NCI-H2196 (cell line): Measurements from ENCODE around the gene TCN2.
"Not testable (repeated sequence)": the region's sequence is repeated elsewhere in the genome, so short reads cannot be mapped to it uniquely, and the experiment has no call there.

Source experiments
- DNase-seq: peaks from one replicate; lab custom pipeline; 2025; ENCODE audit not compliant: unreplicated experiment; lab: John Stamatoyannopoulos, UW

The TCN2 gene

GRCh38 chr22:30606455-30607299 lies at the start of gene TCN2:
TSS of gene TCN2 (plus strand) at chr22:30607174. CDS start at chr22:30607332, 158 bp downstream.
- peak; percentile 40 for DNase-seq

DNA sequence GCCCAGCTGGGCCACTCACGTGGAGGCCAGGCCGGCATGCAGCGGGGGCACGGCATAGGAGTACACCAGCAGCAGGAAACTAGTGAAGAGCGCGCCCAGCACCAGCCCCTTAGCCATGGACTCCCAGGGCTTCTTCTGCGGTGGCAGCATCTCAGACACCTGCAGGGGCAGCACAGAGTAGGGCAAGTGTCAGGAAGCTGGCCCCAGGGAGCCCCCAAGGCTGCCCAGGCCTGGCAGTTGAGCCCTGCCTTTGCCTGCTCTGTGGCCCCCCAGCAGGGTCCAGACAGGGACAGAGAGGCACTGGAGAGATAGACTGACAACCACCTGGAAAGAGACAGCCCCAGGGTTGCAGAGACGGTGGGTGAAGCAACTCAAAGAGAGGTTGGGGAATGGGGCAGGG lies 49.7 kb upstream of the TCN2 start:
- no peak for DNase-seq

DNA sequence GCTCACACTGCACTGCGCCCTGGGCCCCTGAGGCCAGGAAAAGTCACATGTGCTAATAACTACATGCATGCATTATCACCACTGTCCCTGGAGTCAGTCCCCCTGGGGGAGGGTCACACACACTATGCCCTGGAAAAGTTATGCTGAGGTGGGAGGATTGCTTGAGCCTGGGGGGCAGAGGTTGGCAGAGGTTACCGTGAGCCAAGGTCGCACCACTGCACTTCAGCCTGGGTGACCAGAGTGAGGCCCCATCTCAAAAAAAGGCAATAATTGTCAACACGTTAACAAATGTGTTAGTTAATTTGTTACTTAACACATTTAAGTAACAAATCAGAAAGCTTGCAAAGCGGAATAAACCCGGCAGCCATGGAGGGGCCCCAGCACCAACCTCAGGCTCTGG lies 47.1 kb upstream of the TCN2 start:
- no peak for DNase-seq

- not testable (repeated sequence) for DNase-seq
Observed at GRCh38 chr22:30560643-30561202, 46.3 kb upstream of the TCN2 start.

DNA sequence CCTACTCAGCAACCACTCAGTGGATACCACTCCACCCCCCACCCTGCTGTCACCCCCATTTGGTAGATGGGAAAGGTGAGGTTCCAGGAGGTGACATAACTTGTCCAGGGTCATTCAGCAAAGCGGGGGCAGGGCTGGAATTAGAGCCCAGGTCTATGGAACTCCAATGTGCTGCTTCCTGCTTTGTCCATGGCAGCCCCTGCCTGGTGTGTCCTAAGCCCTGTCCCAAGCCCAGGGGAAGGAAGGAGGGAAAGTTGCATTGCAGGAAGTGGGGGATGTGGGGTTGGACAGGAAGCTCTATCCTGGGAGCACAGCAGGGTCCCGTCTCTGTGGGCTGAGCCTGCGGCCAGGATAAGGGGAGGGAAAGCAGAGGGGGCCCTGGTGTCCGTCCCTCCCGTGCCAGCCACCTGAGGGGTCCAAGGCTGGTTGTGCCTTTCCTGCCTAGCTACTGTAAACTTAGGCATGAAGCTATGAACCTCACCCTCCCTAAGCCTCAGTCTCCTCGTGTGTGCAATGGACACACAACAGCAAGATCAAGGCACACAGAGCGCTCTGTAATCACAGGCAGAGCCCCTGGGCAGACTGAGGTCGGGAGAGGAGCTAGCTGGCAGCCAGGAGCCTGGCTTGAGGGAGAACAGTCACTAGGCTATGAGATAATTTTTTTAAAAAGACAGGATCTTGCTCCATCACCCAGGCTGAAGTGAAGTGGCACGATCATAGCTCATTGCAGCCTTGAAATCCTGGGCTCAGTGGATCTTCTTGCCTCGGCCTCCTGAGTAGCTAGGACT lies 45.4 kb upstream of the TCN2 start:
- no peak for DNase-seq

DNA sequence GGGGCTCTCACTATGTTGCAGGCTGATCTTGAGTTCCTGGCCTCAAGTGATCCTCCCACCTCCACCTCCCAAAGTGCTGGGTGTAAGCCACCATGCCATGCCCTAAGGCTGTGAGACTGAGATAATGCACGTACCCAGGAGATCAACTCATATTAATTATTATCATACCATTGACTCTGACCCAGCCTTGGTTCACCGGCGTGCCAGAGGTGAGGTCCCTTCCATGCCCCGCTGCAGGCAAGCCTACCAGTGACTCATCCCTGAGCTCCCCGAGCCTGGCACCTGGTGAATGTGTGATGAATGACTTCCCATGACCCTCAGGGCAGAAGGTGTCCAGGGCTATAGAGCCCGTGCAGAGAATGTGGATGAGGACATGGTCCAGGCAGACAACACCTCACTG lies 44.6 kb upstream of the TCN2 start:
- no peak for DNase-seq

DNA sequence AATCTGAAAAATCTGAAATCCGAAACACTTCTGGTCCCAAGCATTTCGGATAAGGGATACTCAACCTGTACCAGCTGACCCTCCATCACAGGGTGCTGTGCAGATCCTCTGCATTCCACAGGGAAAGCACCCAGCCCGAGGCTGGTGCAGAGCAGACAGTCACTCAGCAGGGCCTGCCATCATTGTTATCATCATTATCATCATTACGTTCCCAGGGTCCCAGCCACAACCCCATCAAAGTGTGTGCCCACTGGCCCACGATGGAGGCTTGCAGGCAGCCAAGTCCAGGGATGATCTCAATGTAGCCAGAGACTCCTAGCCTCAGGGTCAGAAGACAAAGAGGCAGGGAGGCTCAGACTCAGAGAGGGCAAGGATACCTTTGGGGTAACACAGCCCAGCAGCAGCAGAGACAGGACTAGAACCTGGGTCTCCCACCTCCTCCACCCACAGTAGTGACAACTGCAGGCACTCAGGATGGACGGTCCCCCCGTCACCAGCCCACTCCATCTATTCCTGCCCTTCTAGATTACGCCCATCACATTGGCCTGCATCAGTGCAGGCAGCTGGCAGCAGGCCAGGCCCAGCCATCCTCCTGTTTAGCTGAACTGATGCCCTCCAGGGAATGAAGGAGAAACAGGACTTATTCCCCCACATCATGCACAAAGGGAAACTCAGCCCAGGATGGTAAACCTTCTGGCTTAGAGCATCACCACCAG lies 42.8 kb upstream of the TCN2 start:
- DNase-seq: no peak

GRCh38 chr22:30564761-30565119 lies 42.2 kb upstream of the TCN2 start:
- no peak for DNase-seq

DNA sequence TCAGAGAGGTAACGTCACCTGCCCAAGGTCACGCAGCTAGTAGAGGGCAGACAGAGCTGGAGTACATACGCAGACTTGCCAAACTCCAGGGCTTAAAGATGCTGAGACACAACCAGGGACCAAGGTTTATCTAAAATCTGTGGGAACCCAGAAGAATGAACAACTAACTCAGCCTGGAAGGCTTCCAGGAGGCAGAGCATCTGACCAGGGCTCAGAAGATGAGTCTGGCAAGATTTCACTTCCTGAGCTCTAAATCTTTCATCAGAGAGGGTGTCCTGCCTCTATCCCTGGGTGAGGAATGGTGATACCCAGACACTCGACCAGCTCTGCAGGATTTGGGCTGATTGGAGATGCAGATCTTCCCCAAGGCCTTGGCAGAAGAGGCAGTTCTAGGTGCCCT lies 41.6 kb upstream of the TCN2 start:
- no peak for DNase-seq

GRCh38 chr22:30566125-30566524 lies 40.8 kb upstream of the TCN2 start:
- DNase-seq: no peak

DNA sequence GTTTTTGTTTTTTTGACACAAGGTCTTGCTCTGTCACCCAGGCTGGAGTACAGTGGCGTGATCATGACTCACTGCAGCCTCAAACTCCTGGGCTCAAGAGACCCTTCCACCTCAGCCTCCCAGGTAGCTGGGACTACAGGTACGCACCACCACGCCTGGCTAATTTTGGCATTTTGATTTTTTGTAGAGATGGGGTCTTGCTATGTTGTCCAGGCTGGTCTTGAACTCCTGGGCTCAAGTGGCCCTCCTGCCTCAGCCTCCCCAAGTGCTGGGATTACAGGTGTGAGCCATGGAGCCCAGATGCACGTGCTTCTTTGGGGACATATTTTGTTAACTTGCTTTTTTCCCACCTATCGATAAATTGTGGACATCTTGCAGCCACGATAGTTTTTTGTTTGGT lies 39.7 kb upstream of the TCN2 start:
- not testable (repeated sequence) for DNase-seq

DNA sequence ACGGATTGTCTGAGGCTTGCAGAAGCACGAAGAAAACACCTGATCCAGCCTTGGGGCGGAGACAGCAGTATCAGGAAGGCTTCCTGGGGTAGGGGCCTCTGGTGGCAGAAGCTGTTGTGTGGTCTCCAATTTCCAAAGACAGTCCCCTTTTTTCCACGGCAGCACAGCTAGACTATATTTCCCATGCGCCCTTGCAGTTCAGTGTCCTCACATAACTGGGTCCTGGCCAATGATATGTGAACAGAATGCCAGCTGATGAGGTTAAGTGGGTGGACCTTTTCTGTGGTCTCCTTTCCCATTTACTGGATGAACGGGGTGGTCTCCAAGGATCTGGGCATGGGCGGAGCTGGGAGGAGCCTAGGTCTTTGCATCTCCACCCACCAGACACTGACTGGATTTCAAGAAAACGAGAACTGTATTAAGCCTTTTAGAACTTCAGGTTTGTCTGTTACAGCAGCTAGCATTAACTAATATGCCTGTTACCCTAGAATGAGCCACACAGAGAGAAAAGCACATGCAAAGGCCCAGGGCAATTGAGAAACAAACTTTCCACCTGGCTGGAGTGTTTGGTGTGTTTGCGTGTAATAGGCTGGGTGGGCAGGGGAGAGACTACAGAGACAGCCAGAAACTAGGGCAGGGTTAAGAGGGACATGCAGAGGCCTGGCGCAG lies 38.7 kb upstream of the TCN2 start:
- DNase-seq: no peak

GRCh38 chr22:30569674-30570202 lies 37.2 kb upstream of the TCN2 start:
- no peak for DNase-seq

DNA sequence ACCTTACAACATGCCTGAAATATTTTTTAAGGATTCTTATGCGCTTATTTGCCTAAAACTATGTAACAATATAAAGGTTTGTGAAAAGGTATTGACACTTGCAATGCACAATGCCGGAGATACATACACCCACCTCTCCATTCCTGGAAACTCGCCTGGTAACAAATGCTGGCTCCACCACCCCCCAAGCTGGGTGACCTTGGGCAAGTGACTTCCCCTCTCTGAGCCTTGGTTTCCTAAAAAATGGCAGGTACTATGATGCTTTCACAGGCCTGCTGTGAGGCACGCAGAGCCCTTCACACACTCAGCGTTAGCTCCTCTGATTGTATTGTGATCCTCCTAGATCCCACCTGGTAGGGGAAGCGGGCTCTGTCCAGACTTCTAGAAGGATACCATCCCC lies 34.8 kb upstream of the TCN2 start:
- DNase-seq: no peak

- DNase-seq: no peak
Observed at GRCh38 chr22:30572840-30573593, 34.0 kb upstream of the TCN2 start.

- DNase-seq: peak; percentile 4
Observed at GRCh38 chr22:30573594-30574094, 33.3 kb upstream of the TCN2 start.

GRCh38 chr22:30574095-30574981 lies 32.6 kb upstream of the TCN2 start, which contains the start of gene GAL3ST1:
TSS of gene GAL3ST1 (minus strand) at chr22:30574665. CDS start at chr22:30557392, 17,273 bp downstream.
- no peak for DNase-seq

DNA sequence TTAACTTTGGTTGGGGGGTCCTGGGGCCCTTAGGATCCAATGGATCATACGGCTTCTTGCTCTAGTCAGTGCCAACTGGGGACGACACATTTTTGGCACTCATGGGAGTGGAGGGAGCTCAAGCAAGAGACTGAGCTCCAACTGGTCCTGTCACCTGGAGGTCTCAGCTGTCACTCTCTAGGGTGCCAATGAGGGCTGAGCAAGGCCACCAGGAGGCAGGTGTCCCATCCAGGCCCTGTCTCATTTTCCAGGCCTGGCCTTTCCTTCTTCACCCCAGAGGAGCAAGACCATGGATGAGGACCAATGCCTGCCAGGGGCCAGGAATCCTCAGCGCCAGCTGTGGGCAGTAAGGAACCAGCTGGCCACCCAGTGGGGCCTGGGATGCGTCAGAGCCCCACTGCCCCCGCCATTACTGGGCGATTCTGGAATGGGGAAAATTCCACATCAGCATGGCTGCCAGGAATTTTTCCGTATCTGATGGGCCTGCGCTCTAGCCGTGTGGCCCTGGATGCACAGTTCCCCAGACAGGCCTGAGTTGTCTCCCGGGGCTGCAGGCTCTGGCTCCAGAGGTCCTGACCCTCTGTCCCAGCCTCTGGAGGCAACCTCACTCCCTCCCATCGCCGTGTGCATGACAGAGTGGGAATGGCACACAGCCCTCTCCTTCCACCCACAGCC lies 31.8 kb upstream of the TCN2 start:
- DNase-seq: no peak
